Suprapubic skin (tissue), 3 donors: ENCODE measurements around the gene CEP131.

Source experiments
- CTCF ChIP-seq, 2 donors: fragments of 200-600 bp in 1 of 2; fragments of 450-650 bp in 1 of 2; sonication (generic) in 1 of 2; IDR thresholded peaks; one replicate each; pipeline ENCODE4 v1.5.1; 2016 to 2019; ENCODE audit warnings: antibody characterized with exemption in 2 of 2, mild to moderate bottlenecking in 1 of 2, moderate library complexity in 1 of 2
- EP300 ChIP-seq: sonication (generic); formaldehyde crosslinking; IDR thresholded peaks from one replicate; pipeline ENCODE4 v1.6.1; 2017; ENCODE audit warnings: antibody characterized with exemption
- POLR2A ChIP-seq, 2 donors: fragments of 450-650 bp; IDR thresholded peaks; one replicate each; pipeline ENCODE4 v1.6.1; 2017; ENCODE audit warnings: antibody characterized with exemption in 2 of 2, mild to moderate bottlenecking in 2 of 2, moderate library complexity in 2 of 2

DNA sequence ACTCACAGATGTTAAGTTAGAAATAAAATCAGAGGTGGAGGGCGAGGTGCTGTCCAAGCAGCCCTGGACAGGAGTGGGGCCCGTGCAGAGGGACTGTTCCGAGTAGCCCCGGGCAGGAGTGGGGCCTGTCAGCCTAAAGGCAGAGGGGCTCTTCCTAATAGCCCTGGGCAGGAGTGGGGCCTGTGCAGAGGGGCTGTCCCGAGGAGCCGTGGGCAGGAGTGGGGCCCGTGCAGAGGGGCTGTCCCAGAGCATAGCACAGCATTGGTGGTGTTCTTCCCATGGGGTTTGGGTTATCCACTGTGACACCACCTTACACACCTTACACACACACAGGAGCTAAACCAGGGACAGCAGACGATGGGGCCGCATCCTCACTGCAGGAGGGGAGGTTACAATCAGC is 10.4 kb downstream of the CEP131 start:
- TF ChIP-seq EP300 (no peak), CTCF (IDR thresholded peaks at IDR 0.05) (no peak), POLR2A (IDR thresholded peaks at IDR 0.05) (no peak)
